NCI-H748 treated with DMSO at 0.1 percent for 48 hours (cell line): Measurements from ENCODE around the gene DCAF4.

Source experiments
- DNase-seq: peaks from one replicate; lab custom pipeline; 2025; lab: John Stamatoyannopoulos, UW

DCAF4 gene

DNA sequence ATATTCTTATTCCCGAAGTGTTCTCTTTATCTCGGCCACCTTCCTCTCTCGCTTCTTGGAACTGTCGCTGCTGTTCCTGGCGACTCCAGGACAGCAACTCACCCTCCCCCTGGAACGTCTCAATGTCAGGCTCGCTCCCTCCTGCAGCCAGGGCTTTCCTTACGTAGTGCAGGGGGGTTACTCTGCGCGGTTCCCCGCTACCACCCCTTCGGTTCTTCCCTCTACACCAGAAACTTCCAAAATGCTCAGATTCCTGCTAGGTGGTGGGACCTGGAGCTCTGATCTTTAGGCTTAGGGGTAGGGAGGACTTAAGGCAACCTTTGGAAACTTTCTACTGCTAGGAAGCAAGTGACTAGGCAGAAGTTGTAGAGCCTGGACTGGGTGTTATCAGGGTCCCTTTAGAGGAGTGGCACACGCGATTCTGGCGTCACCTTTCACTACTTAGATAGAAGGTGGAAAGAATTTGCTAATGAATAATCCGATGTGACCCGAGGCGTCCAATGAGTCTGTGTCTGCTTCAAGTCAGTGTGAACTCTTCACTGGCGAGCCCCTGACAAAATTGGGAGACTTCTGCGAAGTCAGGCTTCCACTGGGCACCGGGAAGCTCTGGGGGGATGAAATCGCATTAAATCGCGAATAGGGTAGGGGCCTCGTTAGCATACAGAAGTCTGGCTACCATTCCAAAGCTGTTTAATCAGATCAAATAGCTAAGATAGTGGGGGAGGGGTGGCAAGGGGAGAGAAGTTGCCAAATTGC is 31.5 kb upstream of the DCAF4 start:
- peak; percentile 4 for DNase-seq

DNA sequence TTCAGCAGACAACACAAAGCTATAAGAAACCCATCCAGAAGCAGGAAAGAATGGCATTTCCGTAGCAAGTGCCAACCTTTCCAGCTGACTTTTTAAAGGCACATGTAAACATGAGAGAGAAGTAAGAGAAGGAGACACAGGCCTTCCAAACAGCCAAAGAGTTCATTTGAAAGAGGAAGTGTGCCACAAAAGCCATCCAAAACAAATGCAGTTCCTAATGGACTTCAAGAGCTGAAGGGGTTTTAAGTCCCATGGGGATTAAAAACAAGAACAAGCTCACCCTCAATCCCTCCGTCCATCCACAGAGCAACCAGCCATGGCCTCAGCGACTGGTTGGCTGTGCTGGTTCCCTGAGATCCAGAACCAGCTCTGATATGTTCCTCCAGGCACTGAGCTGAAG is 27.8 kb upstream of the DCAF4 start:
- no peak for DNase-seq

DNA sequence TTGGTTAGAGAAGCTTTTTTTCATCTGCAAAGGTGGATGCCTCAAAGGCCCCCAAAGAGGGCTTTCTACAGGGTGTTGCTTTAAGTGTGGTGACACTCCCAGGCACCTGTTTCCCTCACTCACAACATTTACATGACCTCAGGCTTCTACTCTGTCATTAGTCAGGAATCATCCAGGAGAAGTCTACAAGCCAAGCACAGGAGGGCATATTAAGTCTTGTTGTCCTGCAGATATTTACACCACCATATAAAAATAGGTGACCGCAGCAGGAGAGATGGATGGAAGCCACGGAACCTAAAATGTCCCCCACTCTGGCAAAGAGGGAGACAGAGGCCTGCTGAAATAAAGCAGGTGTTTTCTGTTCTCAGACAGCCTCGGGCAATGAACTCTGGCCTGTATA is 24.9 kb upstream of the DCAF4 start:
- DNase-seq, result no peak

DNA sequence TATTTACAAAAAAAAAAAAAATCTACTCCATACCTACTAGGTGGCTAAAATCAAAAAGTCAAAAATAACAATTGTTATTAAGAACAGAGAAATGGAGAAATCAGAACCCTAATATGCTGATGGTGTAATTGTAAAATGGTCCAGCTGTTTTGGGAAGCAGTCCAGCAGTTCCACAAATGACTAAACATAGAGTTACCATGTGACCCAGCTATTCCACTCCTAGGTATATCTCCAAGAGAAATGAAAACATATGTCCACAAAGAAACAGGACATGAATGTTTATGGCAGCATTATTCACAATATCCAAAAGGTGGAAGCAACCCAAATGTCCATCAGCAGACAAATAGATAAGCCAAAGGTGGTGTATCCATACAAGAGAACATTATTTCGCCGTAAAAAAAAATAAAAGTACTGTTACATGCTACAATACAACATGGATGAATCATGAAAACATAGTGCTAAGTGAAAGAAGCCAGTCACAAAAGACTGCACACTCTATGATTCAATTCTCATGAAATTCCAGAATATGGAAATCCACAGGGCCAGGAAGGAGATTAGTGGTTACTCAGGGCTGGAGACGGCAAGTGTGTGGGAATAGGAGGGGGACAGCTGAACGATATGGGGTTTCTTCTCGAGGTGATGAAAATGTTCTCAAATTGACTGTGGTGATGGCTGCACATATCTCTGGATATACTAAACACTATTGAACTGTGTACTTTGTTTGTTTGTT is 23.3 kb upstream of the DCAF4 start:
- DNase-seq, result no peak

DNA sequence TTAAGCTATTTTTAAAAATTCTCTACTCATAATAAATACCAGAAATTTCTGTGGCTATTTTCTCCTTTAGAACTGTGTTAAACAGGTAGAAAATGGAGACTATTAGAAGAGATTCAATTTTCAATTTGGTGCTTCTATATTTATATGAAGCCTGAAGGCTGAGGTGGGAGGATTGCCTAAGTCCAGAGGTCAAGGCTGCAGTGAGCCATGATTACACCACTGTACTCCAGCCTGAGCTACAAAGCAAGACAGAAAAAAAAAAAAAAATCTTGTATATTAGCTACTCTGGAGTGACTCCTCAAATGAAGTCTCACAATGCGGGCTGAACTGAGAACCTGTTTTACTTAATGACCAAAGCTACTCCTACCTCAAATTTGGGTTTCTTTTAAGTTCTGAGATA is 22.5 kb upstream of the DCAF4 start:
- DNase-seq, result no peak

DNA sequence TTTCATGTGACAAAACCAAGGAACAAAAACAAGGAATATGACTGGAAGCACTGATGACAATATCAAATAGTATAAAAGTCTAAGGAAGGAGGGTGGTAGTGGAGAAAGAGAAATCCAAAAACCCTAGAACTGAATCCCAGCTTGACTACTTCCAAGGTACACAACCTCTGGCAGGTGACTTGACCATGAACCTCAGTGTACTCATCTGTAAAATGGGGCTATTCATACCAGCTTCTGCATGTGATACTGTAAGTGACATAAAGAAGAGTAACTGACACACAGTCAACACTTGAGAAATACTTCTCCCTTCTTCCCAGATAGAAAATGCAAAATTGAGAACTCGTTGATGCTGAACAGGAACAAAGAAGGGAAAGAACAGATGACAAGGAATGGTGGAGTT is 22.0 kb upstream of the DCAF4 start:
- DNase-seq, result no peak

DNA sequence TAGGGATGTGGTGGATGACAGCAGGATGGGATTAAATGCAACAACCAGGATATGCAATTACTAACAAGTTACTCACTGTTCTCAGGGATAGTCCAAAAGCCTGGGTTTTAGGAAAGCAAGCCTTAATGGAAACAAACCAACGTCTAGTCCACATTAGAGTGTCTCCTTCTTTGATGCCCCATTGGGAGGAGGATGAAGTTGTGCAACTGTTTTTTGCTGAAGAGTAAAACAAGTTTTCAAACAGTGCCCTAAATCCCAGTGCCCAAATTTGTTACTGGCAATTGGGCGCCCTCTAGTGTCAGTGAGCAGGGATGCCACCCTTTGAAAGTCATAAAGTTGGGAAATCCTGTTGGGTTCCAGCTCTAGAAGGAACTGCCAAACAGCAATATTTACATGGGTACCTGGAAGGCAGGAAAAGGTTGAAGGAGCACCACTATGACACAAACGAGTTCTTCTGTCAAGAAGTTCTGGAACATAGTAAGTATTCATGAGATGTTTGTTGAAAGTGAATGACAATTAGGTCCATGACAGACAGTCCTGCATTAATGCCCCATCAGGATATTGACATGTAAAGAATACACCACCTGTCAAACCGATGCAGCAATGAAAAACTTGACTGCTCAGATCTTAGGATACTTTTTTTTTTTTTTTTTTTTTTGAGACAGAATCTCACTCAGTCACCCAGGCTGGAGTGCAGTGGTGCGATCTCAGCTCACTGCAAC is 21.3 kb upstream of the DCAF4 start:
- peak; percentile 64 for DNase-seq

DNA sequence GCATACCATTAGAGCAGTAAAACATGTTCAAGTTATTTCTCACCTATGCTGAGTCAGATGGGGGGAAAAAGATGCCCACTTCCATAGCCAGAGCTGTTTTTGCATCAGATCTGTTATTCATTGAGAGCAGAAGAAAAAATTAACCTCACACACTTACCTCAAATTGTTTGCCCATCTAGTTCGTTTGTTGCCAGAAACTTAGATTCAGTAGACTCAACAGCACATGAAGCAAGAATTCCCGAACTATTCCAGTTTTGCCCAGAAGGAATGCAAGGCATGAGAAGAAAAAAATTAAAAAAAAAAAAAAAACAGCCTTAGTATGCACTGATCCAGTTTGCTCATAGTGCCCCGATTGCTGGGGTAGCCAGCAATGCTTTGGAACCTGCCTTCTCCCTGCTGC is 19.9 kb upstream of the DCAF4 start:
- DNase-seq, result no peak

DNA sequence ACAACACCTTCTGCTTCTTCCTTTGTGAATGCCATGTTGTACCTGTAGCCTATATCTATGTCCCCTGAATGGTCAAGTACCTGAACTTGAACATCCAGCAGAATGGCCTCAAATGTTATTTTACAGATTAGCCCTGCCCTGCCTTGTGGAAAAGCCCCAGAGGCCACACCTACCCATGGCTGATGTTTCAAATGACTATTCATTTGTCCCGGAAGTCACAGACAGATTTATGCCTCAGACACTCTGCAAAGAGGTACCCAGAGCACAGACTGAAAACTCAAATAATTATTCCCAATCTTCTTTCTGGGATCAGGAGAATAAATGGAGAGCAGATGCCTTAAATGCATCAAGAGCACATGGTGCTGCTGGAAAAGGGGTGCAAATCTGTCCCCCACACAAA is 19.4 kb upstream of the DCAF4 start:
- no peak for DNase-seq

DNA sequence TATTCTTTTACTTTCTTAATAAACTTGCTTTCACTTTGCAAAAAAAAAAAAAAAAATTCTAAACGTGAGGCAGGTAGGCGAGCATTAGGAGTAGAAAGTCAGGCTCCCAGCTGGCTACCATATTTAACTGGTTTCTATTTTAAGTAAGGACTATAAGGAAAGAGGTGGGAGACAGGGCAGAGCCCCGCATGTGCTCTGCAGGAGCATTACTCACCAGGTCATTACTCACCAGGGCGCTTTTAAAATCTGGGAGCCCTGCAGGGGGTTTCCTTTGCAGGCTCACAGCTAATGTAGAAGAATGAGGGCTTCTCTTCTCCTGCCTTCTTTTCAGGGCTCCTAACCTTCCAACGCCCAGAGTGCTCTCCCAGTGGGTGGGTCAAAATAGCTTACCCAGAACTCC is 18.4 kb upstream of the DCAF4 start:
- DNase-seq, result no peak

DNA sequence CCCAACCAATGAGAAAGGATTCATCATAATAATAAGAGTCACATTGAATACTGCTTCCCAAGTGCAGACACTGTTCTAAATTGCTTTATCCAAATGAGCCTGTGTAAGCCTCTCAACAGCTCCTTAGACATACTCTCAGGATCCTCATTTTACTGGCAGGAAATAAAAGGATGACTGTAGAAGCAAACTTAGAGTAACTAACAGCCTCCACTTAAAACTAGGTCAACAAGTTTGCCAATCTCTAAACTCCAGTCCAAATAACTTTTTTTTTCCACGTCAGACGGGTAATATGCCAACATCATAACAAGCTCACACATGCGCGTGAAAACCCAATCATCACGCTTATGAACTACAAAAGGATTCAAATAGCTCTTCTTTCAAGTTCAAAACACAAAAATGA is 17.1 kb upstream of the DCAF4 start:
- no peak for DNase-seq

DNA sequence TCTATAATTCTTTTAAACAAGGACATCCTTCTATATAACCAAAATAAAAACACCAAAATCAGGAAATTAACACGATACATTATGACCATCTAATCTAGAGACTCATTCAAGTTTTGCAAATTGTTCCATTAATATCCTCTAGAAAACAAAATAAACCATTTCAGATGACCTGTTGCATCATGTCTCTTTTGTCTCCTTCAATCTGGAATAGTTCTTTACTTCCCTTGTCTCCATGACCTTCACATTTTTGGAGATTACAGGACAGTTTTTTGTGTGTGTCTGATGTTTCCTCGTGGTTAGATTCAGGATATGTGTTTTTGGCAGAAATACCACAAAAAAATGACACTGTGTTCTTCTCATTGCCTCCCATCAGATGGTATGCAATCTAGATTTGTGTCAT is 12.5 kb upstream of the DCAF4 start:
- DNase-seq, result no peak

DNA sequence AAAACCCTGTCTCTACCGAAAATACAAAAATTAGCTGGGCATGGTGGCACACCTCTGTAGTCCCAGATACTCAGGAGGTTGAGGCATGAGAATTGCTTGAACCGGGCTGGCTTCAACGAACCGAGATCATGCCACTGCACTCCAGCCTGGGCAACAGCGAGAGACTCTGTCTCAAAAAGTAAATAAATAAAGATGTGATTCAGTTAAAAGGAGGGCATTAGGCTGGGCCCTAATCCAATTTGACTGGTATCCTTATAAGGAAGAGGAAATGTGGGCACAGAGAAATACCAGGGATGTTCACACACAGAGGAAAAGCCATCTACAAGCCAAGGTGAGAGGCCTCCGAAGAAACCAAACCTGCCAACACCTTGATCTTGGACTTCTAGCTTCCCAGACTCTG is 10.1 kb upstream of the DCAF4 start:
- no peak for DNase-seq

DNA sequence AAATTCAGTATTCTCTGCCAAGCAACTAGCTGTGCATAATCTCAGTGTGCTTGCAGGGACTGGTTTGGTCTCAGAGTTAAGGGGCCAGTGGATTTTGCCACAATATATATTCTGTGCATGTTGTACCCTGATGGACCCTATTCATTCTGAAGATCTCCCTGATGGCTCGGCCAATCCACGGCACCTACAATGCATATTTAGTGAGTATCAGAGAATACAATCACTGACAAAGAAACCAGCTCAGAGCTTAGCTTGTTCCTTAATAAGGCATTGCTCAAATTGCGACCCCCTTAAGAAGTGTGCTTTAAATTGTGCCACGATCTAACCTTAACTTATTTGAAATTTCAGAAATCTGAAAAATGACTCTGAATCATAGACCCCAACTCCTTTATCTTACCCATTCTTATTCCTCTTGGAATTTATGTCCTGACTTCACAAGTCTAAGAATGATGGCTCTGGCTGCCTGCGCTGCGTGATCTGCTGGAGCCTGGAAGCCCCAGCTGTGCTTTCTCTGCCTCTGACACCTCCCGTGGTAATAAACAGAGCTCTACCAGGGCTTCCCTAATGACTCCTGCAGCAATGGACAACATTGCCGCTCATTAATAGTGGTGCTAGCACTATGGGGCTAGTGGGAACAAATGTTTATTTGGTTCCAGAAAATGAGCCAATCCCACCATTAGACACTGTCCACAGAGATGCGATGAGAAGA is 9.0 kb upstream of the DCAF4 start:
- no peak for DNase-seq

DNA sequence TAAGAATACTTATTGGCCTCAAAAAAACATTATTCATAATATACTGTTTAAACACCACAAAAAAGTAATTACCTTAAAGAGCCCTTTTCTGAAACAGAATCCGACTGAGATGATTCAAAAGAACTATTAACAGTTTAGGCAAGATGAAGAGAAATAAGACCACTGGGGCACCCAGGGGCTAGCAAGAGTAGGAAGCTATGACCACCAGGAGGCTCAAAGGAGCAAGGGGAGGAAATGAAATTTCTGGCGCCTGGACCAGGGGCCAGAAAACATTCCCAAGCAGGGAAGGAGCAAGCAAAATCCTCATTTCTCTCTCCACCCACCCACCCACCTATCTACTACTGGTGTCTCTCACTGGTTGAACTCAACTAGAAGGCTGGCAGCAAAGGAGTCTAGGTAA is 6.3 kb upstream of the DCAF4 start:
- no peak for DNase-seq

DNA sequence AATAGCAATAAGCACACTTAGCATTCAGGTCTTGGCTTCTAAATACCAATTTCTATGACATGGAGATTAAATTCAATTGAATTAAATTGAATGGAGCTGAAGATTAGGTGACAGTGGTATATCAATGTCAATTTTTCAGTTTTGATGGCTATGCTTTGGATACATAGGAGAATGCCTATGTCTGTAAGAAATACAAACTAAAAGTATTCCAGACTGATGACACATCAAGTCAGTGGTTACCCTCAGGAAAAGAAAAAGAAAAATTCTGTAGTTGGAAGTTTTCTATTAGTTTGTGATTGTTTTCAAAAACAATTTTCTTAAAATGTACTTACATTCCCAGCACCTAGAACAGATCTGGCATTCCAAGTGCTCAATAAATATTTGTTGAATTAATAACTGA is 4.9 kb upstream of the DCAF4 start:
- DNase-seq, result no peak

DNA sequence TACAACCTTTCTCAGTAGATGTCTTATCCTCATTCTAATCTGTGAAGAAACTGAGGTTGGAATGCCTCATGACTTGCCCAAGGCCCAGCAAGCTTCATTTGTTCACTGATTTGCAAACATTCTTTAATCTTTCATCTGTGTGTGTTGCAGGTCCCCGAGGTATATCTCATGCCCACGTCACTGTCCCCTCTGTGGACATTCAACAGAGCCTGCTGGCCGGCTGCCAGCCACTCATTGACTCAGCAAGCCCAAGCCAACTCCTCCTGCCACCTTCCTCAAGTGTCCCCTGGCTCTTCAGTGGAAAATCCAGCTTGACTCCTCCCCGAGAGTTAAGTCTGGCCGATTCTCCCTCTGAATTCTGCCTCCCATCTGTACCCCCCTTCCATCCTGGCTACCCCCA is 1.9 kb upstream of the DCAF4 start:
- no peak for DNase-seq

DNA sequence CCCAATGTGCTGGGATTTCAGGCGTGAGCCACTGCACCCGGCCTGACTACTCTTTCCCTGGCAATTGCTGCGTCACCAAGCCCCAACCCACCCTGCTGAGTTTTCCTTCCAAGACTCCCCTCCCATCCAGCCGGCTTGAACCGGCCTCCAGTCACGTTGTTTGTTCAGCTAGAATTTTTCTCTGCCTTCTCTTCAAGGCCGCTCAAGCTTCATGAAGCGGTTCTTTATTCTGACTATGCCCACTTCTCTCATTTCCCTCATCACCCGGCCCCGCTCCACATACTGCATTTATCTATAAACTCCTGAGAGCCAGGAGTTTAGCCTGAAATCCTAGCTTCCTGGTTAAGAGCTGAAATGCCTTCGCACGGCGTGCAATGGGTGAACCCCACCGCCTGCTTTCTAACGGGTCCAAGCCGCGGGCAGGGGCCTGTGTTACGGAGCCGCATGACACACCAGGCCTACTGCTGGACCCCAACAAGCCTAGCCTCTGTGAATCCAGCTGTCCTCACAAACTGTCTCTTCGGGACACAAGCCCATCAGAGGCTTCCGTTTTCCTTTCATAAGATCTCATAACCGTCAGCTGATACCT is 999 bp upstream of the DCAF4 start:
- DNase-seq, result no peak

DNA sequence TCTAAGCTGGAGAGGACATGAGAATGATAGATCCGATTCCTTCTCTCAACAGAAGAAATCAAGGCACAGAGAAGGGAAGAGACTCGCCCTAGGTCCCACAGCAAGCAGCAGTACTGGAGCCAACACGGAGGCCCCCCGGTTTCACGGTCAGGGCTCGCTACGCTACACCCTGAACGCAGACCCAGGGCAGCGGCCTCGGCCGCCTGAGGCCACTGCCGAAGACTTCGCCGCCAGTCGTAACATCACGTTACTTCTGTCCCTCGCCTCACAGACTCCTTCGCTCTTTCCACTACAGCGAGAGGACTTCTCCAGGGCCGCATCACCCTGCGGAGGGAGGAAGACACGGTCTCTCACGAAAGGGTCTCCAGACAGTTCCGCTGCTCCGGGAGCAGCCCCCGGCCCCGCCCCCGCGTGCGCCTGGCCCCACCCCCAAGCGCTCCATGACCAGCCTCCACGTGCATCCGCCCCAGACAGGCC is 411 bp upstream of the DCAF4 start:
- DNase-seq, result no peak

DNA sequence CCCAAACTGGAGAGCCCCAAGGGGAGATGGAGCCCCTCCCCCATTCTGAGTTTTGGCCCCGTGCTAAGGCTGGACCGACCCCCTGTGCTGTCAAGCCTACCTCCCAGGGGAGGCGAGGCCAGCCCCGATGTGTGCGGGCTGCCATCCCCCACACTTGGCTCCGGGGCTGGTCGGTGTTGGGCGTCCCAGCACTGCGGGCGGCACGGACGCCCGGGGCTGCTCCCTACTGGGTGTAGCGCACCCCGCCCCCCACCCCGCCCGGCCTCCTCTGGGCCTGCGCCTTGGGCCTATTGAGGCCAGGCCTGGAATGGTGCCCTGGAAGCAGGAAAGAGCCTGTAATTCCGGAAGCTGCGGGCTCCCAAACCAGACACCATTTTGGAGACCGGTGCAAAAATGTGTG is 2.6 kb downstream of the DCAF4 start:
- no peak for DNase-seq

DNA sequence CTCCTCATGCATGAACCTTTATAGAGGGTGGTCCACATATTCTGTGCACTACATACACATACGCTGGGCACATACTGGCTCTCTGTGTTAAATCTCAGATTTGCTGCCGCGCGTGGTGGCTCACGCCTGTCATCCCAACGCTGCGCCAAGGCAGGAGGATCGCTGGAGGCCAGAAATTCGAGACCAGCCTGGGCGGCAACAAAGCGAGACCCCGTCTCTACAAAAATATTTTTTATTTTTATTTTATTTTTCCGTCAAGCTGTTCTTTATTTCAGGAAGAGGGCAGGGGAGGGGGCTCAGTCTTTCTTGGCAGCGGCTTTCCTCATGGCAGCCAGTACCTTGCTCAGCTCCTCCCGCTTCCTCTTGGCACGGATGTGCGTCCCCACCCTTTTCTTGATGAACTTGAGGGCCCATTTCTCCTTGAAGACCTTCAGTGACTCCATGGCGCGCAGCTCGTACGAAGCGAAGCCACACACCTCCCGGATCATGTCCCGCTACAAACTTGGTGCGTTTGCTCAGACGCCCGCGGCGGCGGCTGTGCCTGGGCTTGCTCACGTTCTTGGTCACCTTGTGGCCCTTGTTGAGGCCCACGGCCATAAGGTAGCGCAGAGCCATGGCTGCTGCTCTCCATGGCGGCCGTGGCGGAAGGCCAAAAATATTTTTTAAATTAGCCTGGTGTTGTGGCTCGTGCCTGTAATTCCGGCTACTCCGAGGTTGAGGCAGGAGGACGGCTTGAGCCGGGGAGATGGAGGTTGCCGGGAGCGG is 3.2 kb downstream of the DCAF4 start:
- no peak for DNase-seq
